HG02943 (cell line): Measurements from ENCODE around the gene SIGLEC1.

Experiments used
- ATAC-seq: cut with Tn5 transposase; IDR thresholded peaks from one replicate; pipeline ENCODE4 v1.9.1; 2021; ENCODE audit warnings: mild to moderate bottlenecking, low read depth, moderate library complexity; ENCODE audit not compliant: unreplicated experiment

SIGLEC1 gene

DNA sequence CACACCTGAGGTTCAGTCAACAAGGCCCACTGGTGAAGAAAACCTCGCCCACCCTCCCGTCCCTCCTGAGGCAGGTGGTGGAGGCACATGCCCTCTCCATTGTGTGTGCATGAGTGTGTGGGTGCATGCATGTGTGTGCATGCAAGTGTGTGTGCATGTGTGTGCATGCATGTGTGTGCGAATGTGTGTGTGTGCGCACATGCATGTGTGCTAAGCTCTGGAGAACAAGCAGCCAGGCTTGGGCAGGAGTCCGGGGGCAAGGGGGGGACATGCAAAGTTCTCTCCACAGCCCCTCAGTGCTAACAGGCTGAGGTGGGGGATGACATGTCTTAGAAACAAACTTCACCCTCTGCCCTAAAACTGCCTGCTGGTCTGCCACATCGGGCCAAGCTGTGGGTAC is 17.0 kb upstream of the SIGLEC1 start:
- no peak for ATAC-seq

DNA sequence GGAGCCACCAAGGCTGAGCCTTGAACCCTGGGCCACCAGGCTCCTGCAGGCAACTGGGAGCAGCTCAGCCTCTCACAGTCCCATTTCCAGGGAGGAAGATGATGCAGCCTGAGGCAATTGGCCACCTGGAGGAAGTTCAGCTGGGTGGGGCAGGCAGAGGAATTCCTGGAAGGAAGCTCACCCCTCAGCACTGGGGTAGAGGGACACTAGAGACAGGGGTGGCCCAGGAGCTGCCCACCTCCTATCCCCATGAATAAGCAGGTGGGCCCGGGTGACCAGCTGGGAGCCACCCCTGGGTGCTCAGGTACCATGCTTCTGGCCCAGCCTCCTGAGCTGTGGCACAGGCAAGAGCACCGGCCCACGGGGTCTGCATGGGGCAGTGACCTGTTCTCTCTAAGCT is 16.5 kb upstream of the SIGLEC1 start:
- ATAC-seq = no peak

DNA sequence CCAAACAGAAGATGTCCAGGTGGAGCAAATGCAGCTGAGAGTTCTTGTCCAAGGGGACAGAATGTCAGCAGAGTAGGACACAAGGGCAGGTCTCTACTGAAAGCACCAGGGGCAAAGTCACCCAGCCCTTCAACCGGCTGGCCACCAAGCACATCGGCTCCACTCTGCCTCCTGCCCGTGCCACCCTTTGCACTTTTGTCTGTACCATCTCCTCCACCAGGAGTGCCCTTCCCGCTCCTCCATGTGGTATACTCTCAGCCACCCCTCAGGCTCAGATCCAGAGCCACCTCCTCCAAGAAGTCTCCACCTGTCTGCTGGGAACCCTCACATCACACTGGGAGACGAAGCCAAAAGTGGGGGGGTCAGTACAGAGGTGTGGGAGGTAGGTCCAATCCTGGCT is 16.0 kb upstream of the SIGLEC1 start:
- no peak for ATAC-seq

DNA sequence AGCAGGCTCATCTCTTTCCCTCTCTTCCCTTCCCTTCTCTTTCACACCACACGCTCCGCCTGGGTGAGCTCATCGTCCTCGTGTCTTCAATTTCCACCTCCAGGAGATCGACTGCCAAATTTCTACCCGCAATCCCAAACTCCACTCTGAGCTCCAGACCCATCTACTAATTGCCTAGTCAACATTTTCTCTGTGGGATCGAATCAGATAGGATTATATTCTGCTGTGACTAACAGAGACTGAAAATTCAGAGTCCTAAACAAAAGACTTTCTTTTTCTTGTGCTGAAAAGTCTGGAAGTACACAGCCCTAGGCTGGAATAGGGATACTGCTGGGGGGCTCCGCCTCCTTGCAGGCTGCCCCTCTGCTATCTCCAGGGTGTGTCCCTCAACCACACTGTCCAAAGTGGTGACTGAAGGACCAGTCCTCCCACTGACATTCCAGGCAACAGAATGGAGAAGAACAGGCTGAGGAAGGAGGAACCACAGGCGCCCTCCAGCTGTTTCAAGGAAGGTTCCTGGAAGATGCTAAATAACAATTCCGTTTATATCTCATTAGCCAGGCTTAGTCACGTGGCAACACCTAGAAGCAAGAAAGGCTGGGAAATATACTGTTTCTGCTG is 15.1 kb upstream of the SIGLEC1 start:
- ATAC-seq = no peak

DNA sequence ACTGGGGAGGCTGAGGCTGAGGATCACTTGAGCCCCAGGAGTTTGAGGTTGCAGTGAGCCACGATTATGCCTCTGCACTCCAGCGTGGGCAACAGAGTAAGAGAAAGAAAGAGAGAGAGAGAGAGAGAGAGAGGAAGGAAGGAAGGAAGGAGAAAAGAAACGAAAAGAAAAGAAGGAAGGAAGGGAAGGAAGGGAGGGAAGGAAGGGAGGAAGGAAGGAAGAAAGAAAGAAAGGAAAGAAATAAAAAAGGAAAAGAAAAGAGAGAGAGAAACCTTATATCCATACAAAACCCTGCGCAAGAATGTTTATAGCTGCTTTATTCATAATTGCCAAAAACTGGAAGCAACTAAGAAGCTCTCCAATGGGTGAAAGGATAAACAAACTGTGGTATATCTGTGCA is 12.0 kb upstream of the SIGLEC1 start:
- ATAC-seq = no peak

DNA sequence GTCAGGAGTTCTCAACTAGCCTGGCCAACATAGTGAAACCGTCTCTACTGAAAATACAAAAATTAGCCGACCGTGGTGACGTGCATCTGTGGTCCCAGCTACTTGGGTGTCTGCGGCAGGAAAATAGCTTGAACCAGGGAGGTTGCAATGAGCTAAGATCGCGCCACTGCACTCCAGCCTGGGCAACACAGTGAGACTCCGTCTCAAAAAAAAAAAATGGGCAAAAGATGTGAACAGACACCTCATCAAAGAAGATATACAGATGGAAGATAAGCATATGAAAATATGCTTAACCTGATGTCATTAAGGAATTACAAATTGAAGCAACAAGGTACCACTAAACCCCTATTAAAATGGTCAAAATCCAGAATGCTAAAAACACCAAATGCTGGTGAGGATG is 10.9 kb upstream of the SIGLEC1 start:
- no peak for ATAC-seq

DNA sequence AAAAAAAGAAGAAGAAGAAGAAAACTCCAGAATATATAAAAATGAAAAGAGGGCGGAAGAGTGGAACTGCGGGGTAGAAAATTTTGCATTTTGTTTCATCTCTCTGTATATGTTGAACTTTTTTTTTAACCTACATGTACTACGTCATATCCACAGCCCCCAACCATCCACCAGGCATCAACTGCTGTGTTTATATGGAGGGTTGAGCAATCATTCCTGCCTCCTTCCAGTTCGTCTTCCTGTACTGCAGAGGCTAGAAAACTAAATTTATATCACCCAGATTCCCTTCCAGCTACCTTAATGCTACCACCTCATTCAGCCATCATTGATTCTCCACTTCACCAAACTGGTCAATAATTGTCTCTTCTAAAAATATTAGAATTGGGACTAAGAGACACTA is 9.5 kb upstream of the SIGLEC1 start:
- ATAC-seq = no peak

DNA sequence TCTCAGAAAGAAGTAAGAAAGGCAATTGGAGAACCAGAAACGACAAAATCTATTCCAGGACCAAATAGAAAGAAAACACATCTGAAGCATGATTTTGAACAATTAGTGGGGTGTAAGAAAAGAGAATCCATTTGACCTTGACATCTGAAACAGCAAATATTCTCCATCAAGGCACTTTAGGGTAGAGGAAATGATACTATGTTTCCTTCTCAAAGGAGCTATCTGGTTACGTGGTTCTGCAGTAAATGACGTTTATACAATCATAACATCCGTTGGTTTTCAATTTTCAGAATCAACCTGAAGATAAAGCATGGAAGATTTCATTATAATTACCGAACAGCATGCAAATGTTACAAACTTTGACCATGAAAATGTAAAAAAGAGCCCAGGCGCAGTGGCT is 8.2 kb upstream of the SIGLEC1 start:
- ATAC-seq = no peak

DNA sequence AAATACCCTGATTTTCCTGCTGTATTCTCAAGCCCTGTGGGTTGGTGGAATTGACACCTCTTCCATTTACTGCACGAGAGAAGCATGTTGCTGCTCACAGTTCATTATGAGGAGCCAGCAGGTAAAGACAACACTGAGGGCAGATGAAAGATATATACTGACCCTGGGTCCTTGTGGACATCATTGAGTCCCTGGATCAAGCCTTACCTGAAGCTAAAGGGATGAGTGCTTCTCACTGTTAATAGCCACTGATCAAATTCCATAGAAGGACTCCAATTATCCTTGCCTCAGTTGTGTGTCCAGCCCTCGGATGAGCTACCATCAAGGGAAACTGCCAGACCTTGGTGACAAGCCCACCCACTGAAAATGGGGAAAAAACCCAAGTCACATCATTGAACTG is 7.7 kb upstream of the SIGLEC1 start:
- ATAC-seq = no peak

DNA sequence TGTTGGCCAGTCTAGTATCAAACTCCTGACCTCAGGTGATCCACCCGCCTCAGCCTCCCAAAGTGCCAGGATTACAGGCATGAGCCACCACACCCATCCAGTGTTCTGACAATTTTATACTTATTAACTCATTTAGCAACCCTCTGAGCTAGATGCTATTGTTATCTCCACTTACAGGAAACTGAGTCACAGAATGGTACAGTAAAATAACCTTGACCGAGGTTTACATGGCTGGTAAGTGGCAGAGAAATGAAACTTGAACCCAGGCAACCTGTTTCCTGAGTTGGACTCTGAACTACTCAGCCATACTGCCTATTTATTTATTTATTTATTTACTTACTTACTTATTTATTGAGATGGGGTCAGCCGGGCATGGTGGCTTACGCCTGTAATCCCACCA is 6.6 kb upstream of the SIGLEC1 start:
- no peak for ATAC-seq

DNA sequence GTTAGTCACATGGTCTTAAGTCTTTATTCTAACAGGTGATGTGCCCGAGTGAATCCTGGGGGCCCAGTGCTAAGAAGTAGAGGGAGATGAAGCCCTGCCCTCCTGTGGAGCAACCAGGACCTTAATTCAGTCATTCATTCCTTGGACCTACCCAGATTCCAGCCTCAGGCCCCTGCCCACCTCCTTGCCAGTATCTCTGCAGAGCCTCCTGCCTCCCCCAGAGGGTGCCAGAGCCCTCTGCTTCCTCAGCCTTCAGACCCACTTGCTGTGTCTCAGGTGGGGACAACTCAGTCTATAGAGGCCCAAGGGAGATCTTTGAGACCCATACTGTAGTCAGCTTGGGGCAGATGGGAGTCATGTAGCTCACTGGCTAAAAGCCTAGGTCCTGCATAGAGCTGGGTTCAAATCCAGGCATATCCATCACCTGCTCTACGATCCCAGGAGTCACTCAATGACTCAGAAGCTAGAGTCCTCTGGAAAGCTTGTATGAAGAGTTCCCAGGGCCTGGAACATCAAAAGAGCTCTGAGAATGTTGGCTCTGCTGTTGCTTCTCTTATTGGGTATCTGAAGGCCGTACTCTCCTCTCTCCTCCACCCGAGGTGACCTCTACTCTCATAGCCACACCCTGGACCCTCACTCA is 3.9 kb upstream of the SIGLEC1 start:
- ATAC-seq = no peak

DNA sequence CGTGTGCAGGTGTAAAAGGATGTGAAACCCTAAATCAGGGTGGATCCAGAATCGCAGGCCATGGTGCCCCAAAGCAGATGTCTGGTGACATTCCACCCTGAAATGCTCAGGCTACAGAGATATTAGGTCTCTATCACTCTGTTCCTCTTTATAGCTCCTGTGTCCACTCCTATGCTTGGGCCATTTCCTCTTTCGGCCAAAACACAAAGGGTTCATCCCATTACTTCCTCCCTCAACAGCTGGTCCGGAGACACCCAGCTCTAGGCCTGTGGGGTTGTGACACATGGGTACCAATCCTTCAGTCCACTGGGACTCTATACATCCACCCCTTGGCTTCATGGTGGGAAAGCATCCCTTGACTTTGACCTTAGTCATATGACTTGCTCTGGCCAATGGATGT is 1.7 kb upstream of the SIGLEC1 start:
- no peak for ATAC-seq

DNA sequence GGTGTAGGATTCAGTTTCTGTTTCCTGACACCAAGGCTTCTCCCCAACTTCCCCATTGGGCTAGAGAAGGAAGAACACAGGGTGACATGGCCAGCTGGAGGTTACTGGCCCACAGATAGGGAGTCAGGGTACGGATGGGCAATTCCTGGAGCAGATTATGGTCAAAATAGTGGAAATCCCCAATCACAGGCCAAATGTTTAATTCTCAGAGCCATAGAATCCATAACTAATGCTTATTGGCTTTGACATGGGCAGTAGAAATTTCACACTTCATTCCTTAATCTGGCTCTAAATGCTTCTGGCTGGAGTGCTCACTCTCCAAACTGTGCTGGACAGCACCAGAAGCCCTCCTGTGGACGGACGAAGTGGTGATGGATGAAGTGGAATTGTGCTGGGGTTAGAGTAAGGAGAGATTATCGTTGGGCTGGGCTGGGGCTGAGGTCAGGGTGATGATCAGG is 887 bp downstream of the SIGLEC1 start:
- no peak for ATAC-seq

DNA sequence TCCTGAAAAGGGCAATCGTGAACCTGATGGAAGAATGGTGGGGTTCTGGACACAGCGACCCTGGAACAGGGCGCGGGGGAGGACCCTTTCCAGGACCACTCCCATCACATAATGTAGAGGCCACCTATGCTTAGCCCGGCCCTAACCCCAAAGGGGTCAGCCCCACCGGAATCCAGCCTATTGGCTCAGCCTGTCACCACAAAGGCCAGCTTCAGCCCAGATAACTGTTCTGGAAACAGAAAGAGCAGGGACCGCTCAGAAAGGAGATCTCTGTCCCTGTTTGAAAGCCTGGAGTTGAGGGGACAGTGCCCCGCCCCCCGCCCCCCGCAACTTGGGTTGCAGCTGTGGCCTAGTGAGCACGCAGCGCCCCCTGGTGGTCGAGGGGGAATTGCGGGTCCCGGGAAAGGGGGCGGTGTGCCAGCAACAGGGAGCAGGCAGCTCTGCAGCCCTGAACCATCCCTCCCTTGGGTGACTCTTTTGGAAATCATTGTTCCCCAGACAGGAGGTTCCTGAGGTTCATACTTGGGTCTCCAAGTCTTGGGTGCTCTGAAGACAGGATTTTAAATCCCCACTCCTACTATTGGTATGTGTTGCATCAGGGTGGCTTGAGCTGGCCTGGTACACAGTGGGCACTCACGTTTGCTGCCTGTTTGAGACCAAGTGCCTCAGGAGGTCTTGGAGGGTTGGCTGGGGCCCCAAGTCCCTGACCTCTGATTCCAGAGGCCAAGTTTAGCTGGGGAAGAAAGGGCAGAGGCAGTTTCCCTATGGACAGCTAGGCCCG is 1.5 kb downstream of the SIGLEC1 start:
- no peak for ATAC-seq

DNA sequence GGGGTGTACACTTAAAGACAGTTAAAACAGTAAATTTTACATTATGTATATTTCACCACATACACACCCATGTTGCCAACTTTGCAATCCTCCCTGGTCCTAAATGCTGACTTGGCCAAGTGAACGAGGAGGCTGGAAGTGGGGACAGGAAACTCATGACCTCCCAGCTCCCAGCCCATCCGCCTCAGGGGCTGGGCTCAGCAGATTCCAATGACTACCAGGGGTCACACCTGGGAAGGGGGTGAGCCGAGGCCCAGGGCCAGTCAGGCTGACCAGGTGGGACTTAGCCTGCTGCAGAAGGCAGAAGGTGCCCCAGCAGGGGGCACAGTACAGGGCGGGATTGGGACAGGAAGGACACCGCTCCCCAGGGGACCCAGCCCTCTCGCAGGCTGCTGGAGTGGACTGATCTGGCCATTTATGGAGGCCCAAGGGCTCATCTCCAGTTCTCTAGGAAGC is 2.4 kb downstream of the SIGLEC1 start:
- no peak for ATAC-seq

DNA sequence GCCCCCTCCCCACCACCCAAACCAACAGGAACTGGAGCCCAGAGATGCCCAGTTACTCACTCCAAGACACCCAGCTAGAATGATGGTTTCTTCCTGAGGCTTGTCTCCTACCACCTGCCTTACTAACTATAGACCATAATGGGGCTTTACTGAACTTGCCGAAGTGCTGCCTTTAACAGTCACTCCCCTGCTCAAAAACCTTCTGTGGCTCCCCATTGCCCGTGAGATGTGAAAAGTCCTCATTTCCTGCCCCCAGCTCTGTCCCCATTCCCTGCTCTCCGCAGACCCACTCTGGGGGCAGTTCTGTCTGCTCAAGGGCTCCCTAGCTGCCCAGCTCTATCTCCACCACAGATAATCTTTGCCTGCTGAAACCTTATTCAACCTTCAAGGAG is 4.9 kb downstream of the SIGLEC1 start:
- no peak for ATAC-seq

DNA sequence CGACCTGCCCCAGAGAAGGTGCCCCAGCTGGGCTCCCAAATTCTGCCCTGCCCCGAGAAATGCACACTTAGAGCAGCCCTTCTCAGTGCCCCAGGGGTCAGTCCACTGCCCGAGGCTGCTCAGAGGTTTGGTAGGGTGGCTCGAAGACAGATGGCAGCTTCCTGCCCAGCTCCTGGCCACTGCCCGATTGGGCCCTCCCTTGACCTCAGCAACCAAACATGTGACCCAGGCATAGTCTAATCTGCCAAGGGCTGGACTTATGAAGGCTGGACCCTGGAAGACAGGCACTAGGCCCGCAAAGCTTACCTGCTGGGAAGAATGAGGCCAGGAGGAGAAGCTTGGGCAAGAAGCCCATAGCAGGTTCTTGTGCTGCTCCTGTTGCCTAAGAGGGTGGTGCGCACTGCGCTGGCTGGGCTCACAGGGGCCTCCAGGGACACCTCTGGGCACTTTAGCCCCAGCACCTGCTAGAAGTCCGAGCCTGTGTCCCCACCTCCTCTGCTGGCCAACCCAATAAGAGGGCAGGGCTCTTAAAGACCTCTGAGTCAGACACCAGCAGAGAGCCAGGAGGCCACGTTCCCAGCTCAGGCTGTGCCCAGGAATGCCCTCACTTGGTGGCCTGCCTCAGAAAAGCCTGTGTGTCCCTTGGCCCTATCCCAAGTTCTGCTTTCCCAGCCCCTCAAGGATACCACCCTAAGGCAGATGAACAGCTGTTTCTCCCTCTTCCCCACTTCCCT is 5.5 kb downstream of the SIGLEC1 start:
- ATAC-seq = no peak

DNA sequence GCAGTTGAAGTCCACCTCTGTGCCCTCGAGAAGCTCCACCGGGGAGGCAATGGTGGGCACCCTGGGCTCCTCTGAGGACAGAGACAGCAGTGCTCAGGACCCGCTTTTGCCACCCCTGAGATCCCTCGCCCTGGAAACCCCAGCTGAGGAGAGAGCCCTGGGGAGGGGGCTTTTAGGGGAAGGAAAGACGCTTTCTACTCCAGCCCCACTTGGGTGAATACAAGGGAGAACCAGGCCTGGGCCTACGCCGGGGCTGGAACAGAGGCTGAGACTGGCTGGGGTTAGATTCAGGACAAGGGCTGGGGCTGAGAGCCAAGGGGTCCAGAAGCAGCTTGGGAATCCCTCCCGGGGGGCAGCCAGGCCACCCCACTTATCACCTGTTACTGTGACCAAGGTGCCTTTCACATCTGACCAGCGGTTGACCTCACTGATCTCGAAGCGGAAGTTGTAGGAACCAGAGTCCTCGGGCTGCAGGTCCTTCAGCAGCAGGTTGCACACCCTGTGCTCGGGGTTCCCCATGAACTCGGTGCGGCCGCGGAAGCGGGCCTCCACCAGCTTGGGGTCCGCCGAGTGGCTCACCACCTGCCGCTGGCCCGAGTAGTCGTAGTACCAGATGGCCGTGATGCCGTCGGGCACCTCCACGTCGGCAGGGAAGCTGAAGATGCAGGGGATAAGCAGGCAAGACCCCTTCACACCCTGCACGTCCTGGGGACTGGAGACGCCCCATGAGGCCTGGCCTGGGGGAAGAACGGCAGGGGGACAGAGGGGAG is 6.2 kb downstream of the SIGLEC1 start:
- ATAC-seq = no peak

DNA sequence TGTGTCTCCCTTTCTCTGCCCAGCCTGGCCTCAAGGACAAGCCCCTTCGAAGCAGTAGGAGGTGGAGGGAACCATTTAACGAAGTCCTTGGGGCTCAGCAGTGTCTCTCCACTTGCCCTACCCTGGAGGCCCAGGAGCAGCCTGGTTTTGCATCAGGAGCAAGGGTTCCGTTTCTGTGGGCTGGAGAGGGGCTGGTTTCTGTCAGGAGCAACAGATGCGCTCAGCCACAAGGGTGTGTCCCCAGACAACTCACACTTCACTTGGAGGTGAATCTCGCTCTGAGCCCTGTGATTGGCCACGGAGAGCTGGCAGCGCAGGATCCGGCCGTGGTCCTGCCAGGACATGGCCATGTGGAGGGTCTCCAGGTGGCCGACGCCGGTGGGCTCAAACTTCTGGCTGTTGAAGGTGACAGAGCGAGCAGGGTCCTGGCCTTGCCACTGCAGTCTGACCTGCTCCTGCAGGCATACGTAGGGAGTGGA is 6.9 kb downstream of the SIGLEC1 start:
- ATAC-seq = no peak

DNA sequence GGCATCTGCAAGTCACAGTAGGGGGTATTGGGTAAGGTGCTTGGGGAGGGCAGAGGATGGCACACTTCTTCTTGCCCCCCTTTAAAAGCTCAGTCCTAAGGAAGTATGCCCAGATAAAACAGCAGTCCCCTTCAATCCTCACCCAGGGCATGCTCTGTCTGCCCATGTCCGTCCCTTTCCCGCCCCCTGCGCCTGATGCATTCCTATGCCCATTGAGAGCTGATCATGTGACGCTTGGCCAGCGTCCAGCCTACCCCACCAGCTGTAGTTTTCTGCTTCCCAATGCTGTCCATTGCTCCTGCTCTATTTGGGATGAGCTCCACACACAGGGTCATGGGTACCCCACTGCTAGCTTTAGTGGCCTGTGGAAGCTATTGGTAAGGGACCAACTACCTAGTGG is 8.3 kb downstream of the SIGLEC1 start:
- no peak for ATAC-seq
